ENCODE data around the gene GUCD1. TPM values are rescaled to one million over a fixed set of nuclear protein-coding genes. Genes with fewer than 3 reads are reported as not detected.

The GUCD1 gene
- total RNA-seq, 4 donors from 2014 or later: 48.2 to 98.8 (median 76.2) TPM

- Histone ChIP-seq H3K4me3 (no peak overlapping the region), H3K36me3 (no peaks in the 10 kb centered on the region), H3K9me3 (no peaks in the 10 kb centered on the region), H3K27me3 (no peaks in the 10 kb centered on the region), H3K4me1 (peaks cover 5 to 33% (median 13%) of the 10 kb centered on the region in 3 donors), H3K27ac (no peak overlapping the region)
- intact Hi-C loops (cut with DNase I): no loop called here
- 71 to 94% methylated on average over 2 of the region's 2 CpGs for WGBS, 2 donors
- TF ChIP-seq CTCF (IDR thresholded peaks at IDR 0.05): no peak
- TF ChIP-seq POLR2A (IDR thresholded peaks at IDR 0.05): no peak
- no peak for DNase-seq
Measured at GRCh38 chr22:24504540-24504939, 50.4 kb downstream of the GUCD1 start.

DNA sequence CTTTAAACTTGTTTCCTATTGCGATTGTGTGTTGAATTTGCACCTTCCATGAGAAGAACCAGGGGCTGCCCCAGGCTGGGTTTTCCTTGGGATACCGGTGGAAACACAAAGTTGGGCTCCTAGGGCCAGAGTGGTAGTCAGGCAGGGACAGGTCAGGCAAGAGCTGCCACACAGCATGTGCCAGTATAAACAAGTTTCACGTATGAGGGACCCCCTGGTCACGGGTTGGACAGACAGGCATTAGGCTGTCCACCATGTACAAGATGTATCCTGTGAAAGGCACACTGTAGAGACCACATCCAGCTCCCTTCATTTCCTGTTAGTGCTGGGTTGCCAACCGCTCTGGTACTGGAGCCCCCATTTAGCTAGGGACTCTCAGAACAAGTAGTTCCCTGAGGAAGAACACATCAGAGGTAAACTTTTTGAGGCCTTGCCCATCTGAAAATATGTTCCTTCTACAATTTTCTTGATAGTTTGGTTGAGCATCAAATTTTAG is 51.0 kb downstream of the GUCD1 start:
- Histone ChIP-seq H3K4me3 (no peak overlapping the region), H3K4me1 (peaks cover 5 to 33% (median 13%) of the 10 kb centered on the region in 3 donors), H3K27ac (no peak overlapping the region), H3K27me3 (no peaks in the 10 kb centered on the region), H3K9me3 (no peaks in the 10 kb centered on the region), H3K36me3 (no peaks in the 10 kb centered on the region)
- TF ChIP-seq CTCF (IDR thresholded peaks at IDR 0.05): no peak
- no peak for TF ChIP-seq POLR2A (IDR thresholded peaks at IDR 0.05)
- WGBS, 2 donors: 80 to 83% methylated on average over 1 to 5 of the region's 5 CpGs
- intact Hi-C loops (cut with DNase I): no loop called here
- no peak for DNase-seq

GRCh38 chr22:24503137-24503842 is 51.6 kb downstream of the GUCD1 start:
- TF ChIP-seq POLR2A (IDR thresholded peaks at IDR 0.05) (no peak), CTCF (IDR thresholded peaks at IDR 0.05) (peak; percentile 41 to 58 (median 54))
- WGBS, 2 donors: 75 to 80% methylated on average over 7 of the region's 7 CpGs
- no peaks in the 10 kb centered on the region for H3K36me3 ChIP-seq
- peaks cover 5 to 33% (median 13%) of the 10 kb centered on the region in 3 donors for H3K4me1 ChIP-seq
- intact Hi-C loops (cut with DNase I): no loop called here
- H3K9me3 ChIP-seq: no peaks in the 10 kb centered on the region
- H3K27ac ChIP-seq: no peak overlapping the region
- no peak overlapping the region for H3K4me3 ChIP-seq
- no peak for DNase-seq
- H3K27me3 ChIP-seq: no peaks in the 10 kb centered on the region

DNA sequence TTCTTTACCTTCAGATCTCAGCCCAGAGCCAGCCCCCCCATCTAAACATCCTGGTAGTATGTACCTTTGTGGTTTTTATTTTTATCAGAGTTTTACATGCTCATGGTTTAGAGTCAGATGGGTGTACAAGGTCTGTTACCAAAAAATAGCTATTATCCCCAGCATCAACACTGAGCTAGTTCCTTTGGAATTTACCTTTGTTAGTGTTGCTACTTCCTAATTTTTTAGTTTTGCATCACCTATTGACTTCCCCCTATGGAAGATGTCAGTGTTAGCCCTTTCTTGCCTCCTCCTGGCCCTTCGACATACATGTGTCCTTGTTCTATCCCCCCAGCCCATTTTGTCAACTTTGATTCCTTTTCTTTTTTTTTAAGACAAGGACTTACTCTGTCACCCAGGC is 52.4 kb downstream of the GUCD1 start:
- Histone ChIP-seq H3K27me3 (peaks cover 0 to under 1% (median 0%) of the 10 kb centered on the region in 4 donors), H3K4me1 (peaks cover 5 to 29% (median 13%) of the 10 kb centered on the region in 3 donors), H3K9me3 (no peaks in the 10 kb centered on the region), H3K27ac (no peak overlapping the region), H3K36me3 (no peaks in the 10 kb centered on the region), H3K4me3 (no peak overlapping the region)
- DNase-seq: no peak
- TF ChIP-seq POLR2A (IDR thresholded peaks at IDR 0.05): no peak
- TF ChIP-seq CTCF (IDR thresholded peaks at IDR 0.05): no peak
- intact Hi-C loops (cut with DNase I): no loop called here
- 87 to 92% methylated on average over 1 of the region's 1 CpG for WGBS, 2 donors

DNA sequence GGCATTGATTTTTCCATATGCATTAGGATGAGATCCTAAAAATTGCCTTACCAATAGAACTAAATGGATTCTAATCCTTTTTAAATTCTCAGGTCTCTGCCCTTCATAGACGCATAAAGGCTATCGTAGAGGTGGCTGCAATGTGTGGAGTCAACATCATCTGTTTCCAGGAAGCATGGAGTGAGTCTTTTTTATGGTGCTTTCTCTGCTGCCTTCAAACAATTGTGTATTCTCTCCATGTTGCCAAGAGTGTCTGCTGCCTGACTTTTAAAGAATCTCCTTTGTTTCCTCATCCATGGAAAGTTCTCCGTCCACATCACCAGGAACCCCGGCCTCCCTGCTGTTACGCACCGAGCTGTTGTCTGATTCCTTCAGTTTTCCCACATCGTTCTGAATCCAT is 52.9 kb downstream of the GUCD1 start:
- 77 to 79% methylated on average over 7 of the region's 7 CpGs for WGBS, 2 donors
- peaks cover 0 to 4% (median 0%) of the 10 kb centered on the region in 4 donors for H3K27me3 ChIP-seq
- peaks cover under 1 to 24% (median 10%) of the 10 kb centered on the region in 3 donors for H3K4me1 ChIP-seq
- no peak for DNase-seq
- H3K9me3 ChIP-seq: no peaks in the 10 kb centered on the region
- no peak overlapping the region for H3K4me3 ChIP-seq
- no peak overlapping the region for H3K27ac ChIP-seq
- intact Hi-C loops (cut with DNase I): no loop called here
- H3K36me3 ChIP-seq: no peaks in the 10 kb centered on the region
- TF ChIP-seq POLR2A (IDR thresholded peaks at IDR 0.05): no peak
- no peak for TF ChIP-seq CTCF (IDR thresholded peaks at IDR 0.05)

Measured in esophagus squamous epithelium (tissue), 5 donors.